ENCODE measurements around the gene ZNF438. TPM values are rescaled to one million over a fixed set of nuclear protein-coding genes. Genes with fewer than 3 reads are reported as not detected.

Gene ZNF438
- total RNA-seq, 1 experiment from 2014 or later = 8.4 TPM

- no peaks in the 10 kb centered on the region for H3K27me3 Mint-ChIP-seq (ENCODE audit: insufficient read depth, unreplicated experiment)
- ChIA-PET POLR2A (no interaction called here), CTCF (no interaction called here)
- no peaks in the 10 kb centered on the region for H3K4me1 Mint-ChIP-seq (ENCODE audit: insufficient read depth, unreplicated experiment)
- H3K27ac Mint-ChIP-seq (ENCODE audit: low read depth, unreplicated experiment) = no peak overlapping the region
- no peaks in the 10 kb centered on the region for H3K9me3 Mint-ChIP-seq (ENCODE audit: unreplicated experiment)
- intact Hi-C loops (cut with micrococcal nuclease) = no loop called here
- H3K36me3 Mint-ChIP-seq (ENCODE audit: insufficient read depth, unreplicated experiment) = no peaks in the 10 kb centered on the region
- H3K4me3 Mint-ChIP-seq (ENCODE audit: unreplicated experiment) = no peak overlapping the region
- DNase-seq (ENCODE audit: unreplicated experiment) = no peak
- TF ChIP-seq CTCF (IDR thresholded peaks at IDR 0.05; ENCODE audit: unreplicated experiment) = no peak
- no TSS peak for BruUV-seq (replicated peaks)
Observed at GRCh38 chr10:30866896-30867295, 164.8 kb downstream of the ZNF438 start.

- no peaks in the 10 kb centered on the region for H3K4me1 Mint-ChIP-seq (ENCODE audit: insufficient read depth, unreplicated experiment)
- no peak for TF ChIP-seq CTCF (IDR thresholded peaks at IDR 0.05; ENCODE audit: unreplicated experiment)
- no peaks in the 10 kb centered on the region for H3K9me3 Mint-ChIP-seq (ENCODE audit: unreplicated experiment)
- no peak overlapping the region for H3K27ac Mint-ChIP-seq (ENCODE audit: low read depth, unreplicated experiment)
- intact Hi-C loops (cut with micrococcal nuclease) = no loop called here
- H3K27me3 Mint-ChIP-seq (ENCODE audit: insufficient read depth, unreplicated experiment) = no peaks in the 10 kb centered on the region
- no TSS peak for BruUV-seq (replicated peaks)
- H3K36me3 Mint-ChIP-seq (ENCODE audit: insufficient read depth, unreplicated experiment) = no peaks in the 10 kb centered on the region
- DNase-seq (ENCODE audit: unreplicated experiment) = no peak
- ChIA-PET CTCF (no interaction called here), POLR2A (no interaction called here)
- H3K4me3 Mint-ChIP-seq (ENCODE audit: unreplicated experiment) = no peak overlapping the region
Observed at GRCh38 chr10:30865141-30865926, 166.3 kb downstream of the ZNF438 start.

GRCh38 chr10:30863516-30864210, 168.0 kb downstream of the ZNF438 start:
- H3K27ac Mint-ChIP-seq (ENCODE audit: low read depth, unreplicated experiment) = no peak overlapping the region
- CTCF ChIA-PET = no interaction called here
- no TSS peak for BruUV-seq (replicated peaks)

More at GRCh38 chr10:30863516-30864210, 168.0 kb downstream of the ZNF438 start:
- intact Hi-C loops (cut with micrococcal nuclease) = no loop called here
- POLR2A ChIA-PET = no interaction called here
- DNase-seq (ENCODE audit: unreplicated experiment) = no peak
- Mint-ChIP-seq H3K9me3 (ENCODE audit: unreplicated experiment) (no peaks in the 10 kb centered on the region), H3K4me1 (ENCODE audit: insufficient read depth, unreplicated experiment) (no peaks in the 10 kb centered on the region), H3K4me3 (ENCODE audit: unreplicated experiment) (no peak overlapping the region), H3K36me3 (ENCODE audit: insufficient read depth, unreplicated experiment) (no peaks in the 10 kb centered on the region), H3K27me3 (ENCODE audit: insufficient read depth, unreplicated experiment) (no peaks in the 10 kb centered on the region)
- no peak for TF ChIP-seq CTCF (IDR thresholded peaks at IDR 0.05; ENCODE audit: unreplicated experiment)
